Measurements from ENCODE around the gene SS18L1. TPM values are rescaled to one million over a fixed set of nuclear protein-coding genes. Genes with fewer than 3 reads are reported as not detected.

SS18L1 gene
- total RNA-seq, 1 experiment from 2014 or later: 34.7 TPM

DNA sequence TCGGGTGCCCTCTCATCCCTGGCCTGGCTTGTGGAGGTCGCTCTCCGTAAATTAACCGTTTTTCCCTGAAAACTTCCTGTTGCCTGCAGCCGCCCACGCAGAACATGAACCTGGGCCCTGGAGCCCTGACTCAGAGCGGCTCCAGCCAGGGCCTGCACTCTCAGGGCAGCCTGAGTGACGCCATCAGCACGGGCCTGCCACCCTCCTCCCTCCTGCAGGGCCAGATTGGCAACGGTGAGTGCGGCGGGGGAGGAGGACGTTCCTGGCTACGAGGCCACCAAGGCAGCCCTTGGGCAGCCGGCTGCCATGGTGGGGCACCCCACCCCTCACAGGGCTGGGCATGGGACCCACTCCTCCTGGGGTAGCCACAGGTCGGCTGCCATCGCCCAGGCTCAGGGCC is 17.8 kb downstream of the SS18L1 start:
- POLR2A ChIA-PET (ENCODE audit: low non-redundant PET): no interaction called here
- intact Hi-C loops (cut with micrococcal nuclease; ENCODE audit: unreplicated experiment): no loop called here
- TF ChIP-seq, protein P1, sequence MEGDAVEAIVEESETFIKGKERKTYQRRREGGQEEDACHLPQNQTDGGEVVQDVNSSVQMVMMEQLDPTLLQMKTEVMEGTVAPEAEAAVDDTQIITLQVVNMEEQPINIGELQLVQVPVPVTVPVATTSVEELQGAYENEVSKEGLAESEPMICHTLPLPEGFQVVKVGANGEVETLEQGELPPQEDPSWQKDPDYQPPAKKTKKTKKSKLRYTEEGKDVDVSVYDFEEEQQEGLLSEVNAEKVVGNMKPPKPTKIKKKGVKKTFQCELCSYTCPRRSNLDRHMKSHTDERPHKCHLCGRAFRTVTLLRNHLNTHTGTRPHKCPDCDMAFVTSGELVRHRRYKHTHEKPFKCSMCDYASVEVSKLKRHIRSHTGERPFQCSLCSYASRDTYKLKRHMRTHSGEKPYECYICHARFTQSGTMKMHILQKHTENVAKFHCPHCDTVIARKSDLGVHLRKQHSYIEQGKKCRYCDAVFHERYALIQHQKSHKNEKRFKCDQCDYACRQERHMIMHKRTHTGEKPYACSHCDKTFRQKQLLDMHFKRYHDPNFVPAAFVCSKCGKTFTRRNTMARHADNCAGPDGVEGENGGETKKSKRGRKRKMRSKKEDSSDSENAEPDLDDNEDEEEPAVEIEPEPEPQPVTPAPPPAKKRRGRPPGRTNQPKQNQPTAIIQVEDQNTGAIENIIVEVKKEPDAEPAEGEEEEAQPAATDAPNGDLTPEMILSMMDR (conservative IDR thresholded peaks at IDR 0.05; ENCODE audit: low read depth, low read length): no peak
- no peak for TF ChIP-seq EZH2 (IDR thresholded peaks at IDR 0.05; ENCODE audit: borderline replicate concordance, low read depth, low read length, poor library complexity, severe bottlenecking)
- CTCF ChIA-PET: no interaction called here
- H3K9me3 ChIP-seq (ENCODE audit: low read depth, low read length, poor library complexity, severe bottlenecking): no peaks in the 10 kb centered on the region
- H3K4me3 ChIP-seq (ENCODE audit: low read depth, low read length, poor library complexity, severe bottlenecking): no peak overlapping the region
- no peaks in the 10 kb centered on the region for H3K27me3 ChIP-seq (replicated peaks; ENCODE audit: insufficient read depth, low read depth, low read length, poor library complexity)
- peaks cover 35% of the 10 kb centered on the region for H3K36me3 ChIP-seq (ENCODE audit: insufficient read depth, low read length, poor library complexity, severe bottlenecking)
- no peak for DNase-seq (ENCODE audit: low spot score)
- H3K4me1 ChIP-seq (ENCODE audit: insufficient read depth, low read length, poor library complexity, severe bottlenecking): peaks cover 8% of the 10 kb centered on the region
- H3K27ac ChIP-seq (ENCODE audit: low read depth, low read length, poor library complexity, severe bottlenecking): no peak overlapping the region
- no TSS peak for BruUV-seq (replicated peaks)

DNA sequence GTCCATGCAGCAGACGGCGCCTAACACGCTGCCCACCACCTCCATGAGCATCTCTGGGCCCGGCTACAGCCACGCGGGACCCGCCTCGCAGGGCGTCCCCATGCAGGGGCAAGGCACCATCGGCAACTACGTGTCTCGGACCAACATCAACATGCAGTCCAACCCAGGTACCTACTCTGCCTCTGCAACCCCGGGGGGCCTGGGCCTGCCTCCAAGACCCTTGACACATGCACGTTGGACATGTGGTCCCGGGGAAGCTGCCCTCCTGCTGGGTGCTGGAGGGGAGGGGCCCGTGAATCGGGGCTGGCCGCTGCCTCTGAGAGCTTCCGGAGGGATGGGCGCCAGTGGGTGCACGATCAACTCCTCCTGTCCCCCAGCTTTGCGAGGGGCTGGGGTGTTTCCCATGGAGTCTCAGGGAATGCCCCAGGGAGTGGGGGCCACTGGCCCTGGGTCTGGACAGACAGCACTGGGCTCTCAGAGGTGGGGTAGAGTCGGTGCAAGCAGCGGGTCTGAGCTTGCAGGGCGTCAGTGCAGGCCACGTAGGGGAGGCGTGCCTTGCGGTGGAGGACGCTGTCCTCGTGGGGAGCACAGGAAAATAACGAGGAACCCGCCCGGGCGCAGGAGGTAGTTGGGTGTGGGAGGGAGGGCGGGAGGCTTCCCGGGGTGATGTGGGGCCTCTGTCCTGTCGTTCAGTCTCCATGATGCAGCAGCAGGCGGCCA is 19.4 kb downstream of the SS18L1 start:
- TF ChIP-seq EZH2 (IDR thresholded peaks at IDR 0.05; ENCODE audit: borderline replicate concordance, low read depth, low read length, poor library complexity, severe bottlenecking): no peak
- CTCF ChIA-PET: no interaction called here
- intact Hi-C loops (cut with micrococcal nuclease; ENCODE audit: unreplicated experiment): no loop called here
- no TSS peak for BruUV-seq (replicated peaks)
- Histone ChIP-seq H3K4me1 (ENCODE audit: insufficient read depth, low read length, poor library complexity, severe bottlenecking) (peaks cover 10% of the 10 kb centered on the region), H3K36me3 (ENCODE audit: insufficient read depth, low read length, poor library complexity, severe bottlenecking) (peaks cover 40% of the 10 kb centered on the region), H3K27ac (ENCODE audit: low read depth, low read length, poor library complexity, severe bottlenecking) (no peak overlapping the region), H3K9me3 (ENCODE audit: low read depth, low read length, poor library complexity, severe bottlenecking) (no peaks in the 10 kb centered on the region), H3K4me3 (ENCODE audit: low read depth, low read length, poor library complexity, severe bottlenecking) (no peak overlapping the region), H3K27me3 (replicated peaks; ENCODE audit: insufficient read depth, low read depth, low read length, poor library complexity) (no peaks in the 10 kb centered on the region)
- DNase-seq (ENCODE audit: low spot score): no peak
- POLR2A ChIA-PET (ENCODE audit: low non-redundant PET): no interaction called here

DNA sequence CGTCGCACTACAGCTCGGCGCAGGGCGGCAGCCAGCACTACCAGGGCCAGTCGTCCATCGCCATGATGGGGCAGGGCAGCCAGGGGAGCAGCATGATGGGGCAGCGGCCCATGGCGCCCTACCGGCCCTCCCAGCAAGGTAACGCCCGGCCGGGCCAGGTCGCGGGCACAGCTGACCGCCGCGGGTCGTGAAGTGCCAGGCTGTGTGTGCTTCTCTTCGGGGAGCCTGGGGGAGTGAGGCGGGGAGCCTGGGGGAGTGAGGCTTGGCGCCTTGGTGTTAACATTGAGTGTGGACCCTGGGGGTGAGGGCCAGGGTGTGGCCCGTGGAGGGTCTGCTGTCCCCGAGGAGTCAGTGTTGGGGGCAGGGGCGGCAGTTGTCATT is 19.9 kb downstream of the SS18L1 start:
- no peak for DNase-seq (ENCODE audit: low spot score)
- Histone ChIP-seq H3K27ac (ENCODE audit: low read depth, low read length, poor library complexity, severe bottlenecking) (no peak overlapping the region), H3K9me3 (ENCODE audit: low read depth, low read length, poor library complexity, severe bottlenecking) (no peaks in the 10 kb centered on the region), H3K4me1 (ENCODE audit: insufficient read depth, low read length, poor library complexity, severe bottlenecking) (peaks cover 10% of the 10 kb centered on the region), H3K36me3 (ENCODE audit: insufficient read depth, low read length, poor library complexity, severe bottlenecking) (peaks cover 45% of the 10 kb centered on the region), H3K4me3 (ENCODE audit: low read depth, low read length, poor library complexity, severe bottlenecking) (no peak overlapping the region), H3K27me3 (replicated peaks; ENCODE audit: insufficient read depth, low read depth, low read length, poor library complexity) (no peaks in the 10 kb centered on the region)
- ChIA-PET POLR2A (ENCODE audit: low non-redundant PET) (interaction anchor here (0.5 kb wide), 1 partner anchor 119 kb away, joined by 3 read pairs; no protein-coding TSS in a partner anchor), CTCF (no interaction called here)
- intact Hi-C loops (cut with micrococcal nuclease; ENCODE audit: unreplicated experiment): no loop called here
- TF ChIP-seq, protein P1 (conservative IDR thresholded peaks at IDR 0.05; ENCODE audit: low read depth, low read length): no peak
- no peak for TF ChIP-seq EZH2 (IDR thresholded peaks at IDR 0.05; ENCODE audit: borderline replicate concordance, low read depth, low read length, poor library complexity, severe bottlenecking)
- no TSS peak for BruUV-seq (replicated peaks)

Measured in A673 (cell line).